GM21526 (cell line): Measurements from ENCODE around the gene EML2.

Source experiments
- ATAC-seq: cut with Tn5 transposase; IDR thresholded peaks from one replicate; pipeline ENCODE4 v1.9.1; 2021; ENCODE audit warnings: moderate library complexity; ENCODE audit not compliant: unreplicated experiment, low FRiP score

Gene EML2

DNA sequence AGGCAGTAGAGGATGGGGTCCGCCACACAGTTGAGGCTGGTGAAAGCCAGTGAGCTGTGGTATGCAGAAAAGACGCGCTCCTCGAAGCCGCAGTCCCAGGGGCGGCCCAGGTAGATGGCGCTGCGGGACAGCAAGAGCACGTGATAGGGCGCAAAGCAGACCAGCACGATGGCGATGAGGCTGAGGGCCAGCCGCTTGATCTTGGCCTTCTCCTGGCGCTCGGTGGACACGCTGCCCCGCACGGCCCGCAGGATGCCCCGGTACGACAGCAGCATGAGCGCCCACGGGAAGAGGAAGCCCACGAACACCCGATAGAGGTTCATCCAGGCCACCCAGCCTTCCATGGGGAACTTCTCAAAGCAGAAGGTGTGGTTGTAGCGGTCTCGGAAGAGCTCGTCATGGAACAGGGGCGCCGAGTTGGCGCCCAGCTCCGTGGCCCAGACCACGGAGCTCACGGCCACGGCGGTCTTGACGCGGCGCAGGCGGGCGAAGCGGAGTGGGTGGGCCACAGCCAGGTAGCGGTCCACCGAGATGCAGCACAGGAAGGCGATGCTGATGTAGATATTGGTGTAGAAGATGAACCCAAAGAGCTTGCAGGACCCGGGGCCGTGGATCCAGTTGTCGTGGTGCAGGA is 48.1 kb downstream of the EML2 start:
- ATAC-seq: no peak

DNA sequence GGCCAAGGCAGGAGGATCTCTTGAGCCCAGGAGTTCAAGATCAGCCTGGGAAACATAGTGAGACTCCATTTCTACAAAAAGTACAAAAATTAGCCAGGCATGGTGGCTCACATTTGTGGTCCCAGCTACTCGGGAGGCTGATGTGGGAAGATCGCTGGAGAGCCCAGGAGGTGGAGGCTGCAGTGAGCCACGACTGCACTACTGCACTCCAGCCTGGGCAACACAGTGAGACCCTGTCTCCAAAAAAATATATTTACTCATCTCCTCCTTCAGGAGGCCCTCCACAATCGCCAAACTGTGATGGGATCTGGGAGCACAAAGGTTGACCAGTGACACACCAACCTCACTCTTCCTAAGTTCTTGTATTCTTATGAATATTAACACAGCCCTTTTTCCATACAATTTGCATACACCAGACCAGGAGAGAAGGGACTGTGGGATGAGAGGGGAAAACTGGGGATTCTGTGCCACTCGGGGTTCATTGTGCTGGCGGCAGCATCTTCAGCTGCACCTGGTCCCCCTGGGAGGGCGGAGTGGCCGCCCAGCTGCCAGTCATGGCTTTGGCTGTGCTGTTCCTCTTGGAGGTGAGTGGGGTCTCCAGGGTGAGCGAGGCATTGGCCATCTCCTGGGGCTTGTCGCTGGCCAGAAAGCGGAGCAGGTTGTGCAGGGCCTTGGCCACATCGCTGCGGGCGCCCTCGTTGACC is 48.7 kb downstream of the EML2 start:
- ATAC-seq: no peak

DNA sequence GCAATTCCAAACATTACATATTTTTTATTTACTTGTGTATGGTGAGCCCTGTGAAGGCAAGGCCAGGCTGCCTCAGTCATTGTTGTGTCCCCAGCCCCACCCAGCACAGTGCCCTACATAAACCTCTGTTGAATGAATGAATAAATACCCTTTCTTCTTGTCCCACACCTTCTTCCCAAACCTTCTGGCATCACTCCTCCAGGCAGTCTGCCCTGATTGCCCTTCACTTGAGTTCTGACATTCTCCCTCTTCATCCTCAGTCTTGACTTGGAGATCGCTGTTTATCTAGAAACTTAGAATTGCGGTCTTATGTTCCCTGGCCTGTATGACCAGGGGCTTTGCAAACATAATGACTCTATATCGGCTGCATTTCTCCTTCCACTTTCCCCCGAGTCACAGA is 49.4 kb downstream of the EML2 start:
- no peak for ATAC-seq

DNA sequence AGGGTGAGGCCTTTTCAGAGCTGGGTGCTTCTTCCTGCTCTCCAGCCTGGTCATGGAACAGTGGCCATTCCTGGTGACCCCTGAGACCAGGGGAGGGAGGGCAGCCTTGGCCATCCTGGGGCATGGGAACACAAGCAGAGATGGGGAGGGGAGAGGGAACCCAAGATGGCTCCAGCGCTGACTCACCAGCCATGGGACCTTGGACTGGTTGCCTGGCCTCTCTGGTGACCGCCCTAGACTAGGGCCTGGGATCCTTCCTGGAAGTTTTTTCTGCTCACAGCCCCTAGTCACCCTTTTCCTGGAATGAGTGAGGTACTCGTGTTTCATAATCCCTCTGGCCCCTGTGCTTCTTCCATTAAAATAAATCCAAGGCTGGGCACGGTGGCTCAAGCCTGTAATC is 51.3 kb downstream of the EML2 start:
- ATAC-seq: no peak

DNA sequence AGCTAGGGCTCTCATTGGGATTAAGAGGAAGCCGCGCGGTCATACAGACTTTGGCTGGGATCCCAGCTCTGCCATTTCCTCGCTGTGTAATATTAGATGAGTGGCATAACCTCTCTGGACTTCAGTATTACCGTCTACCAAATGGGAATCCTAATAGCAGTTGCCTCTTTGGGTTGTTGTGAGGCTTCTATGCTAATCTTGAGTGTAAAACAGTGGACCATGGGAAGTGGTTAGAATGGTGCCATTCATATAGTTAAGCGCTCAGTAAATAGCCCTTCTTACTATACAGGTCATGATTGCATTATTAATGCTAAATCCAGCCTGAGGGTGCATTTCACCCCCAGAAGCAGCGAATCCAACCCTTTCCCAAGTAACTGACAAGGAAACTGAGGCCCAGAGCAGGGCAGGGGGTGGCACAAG is 54.0 kb downstream of the EML2 start:
- no peak for ATAC-seq

DNA sequence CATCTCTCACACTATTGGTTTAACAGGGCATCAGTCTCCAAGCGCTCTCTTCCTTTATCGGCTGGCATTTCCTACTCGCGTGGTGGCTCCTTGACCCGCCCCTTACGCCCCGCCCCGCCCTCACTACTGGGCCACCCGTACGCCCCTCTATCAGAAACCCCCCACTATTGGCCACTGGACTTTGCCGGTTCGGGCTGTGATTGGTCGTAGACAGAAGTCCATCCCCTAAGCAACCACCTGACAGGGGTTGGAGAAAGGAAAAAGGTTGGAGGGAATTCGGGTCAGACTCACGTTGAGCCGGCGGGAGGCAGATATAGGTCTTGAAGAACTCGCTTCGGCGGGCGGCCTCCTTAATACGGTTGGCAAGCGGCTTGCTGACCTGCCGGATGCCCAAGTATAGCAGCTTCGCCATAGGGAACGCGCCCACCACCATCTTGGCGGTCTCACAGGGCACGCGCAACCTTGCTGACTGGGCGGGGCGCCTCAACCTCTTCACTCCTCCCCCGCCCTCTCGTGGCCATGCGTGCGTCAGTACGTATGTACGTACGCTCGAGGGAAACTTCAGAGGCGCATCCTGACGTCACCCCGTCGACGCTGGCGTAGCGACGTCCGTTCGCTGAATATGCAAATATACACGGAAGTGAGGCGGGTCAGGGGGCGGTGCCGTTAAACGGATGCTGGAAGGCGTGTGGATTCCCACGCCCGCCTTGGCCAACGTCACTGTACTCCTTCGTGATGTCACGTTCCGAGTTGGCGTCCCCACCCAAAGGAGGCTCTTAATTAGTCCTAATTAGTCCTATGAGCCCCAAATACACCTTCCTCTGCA is 54.7 kb downstream of the EML2 start, which contains the start of gene OPA3:
Gene OPA3 (minus strand): TSS at position 471 of the 826 bp plus-strand sequence. CDS start 38 bp downstream, at position 433.
- peak; percentile 79 for ATAC-seq

DNA sequence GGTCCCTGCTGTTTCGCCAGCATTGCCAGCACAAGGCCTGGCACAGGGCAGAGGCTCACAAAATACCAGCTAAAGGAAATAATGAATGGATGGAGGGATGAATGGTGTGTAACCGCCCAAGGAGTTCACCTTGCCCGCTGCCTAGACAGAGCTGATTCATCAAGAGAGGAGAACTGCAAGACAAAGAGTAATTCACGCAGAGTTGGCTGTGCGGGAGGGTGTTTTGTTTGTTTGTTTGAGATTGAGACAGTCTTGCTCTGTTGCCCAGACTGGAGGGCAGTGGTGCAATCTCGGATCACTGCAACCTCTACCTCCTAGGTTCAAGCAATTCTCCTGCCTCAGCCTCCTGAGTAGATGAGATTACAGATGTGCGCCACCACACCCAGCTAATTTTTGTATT is 57.6 kb downstream of the EML2 start:
- ATAC-seq: no peak

DNA sequence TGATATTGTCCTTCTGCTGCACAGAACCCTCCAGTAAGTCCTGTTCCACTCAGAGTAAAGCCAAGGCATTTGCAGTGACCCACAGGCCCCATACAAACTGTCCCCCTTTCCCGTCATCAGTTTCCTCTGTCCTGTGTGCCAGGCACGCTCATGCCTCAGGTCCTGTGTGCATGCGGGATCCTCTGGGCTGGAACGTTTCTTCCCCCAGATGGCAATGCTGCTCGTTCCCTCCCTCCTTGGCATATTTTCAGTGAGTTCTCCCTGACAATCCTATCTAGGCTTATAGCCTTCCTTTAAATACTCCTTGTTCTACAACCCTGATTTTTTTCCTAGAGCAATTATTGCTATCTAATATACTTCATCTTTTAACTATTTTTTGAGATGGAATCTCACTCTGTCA is 60.3 kb downstream of the EML2 start:
- ATAC-seq: no peak

DNA sequence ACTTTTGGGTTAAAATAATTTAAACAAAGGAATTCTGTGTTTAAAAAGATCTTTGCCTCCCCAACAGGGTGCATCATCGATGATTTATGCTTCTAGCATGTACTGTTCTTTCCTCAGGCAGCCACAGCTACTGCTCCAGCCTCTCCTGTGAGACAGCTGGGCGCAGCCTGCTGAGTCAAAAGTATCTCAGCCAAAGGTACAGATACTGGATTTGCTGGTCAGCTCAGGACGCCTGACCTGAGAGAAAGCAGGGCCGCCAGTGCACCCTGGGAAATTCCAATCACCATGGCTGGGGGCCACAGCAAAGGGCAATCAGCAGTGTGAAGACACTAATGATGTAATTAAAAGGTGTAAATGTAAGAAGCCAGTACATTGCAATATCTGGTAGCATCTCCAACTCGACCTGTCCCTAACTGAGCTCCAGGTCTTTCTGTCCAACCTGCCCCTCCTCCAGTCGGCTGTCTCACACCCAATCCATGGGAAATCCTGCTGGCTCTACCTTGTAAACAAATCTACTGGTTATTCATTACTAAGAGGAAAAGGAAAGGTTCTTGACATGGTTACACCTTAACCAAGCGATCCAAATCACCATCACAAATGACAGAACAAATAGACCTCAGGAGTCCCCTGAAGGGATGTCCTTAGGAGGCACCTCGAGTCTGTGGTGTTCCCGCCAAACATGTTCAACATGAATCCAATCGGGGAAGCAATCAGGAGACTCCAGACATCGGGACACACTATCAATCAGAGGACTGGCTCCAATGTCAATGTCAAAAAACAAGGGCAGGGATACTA is 61.9 kb downstream of the EML2 start:
- ATAC-seq: no peak

DNA sequence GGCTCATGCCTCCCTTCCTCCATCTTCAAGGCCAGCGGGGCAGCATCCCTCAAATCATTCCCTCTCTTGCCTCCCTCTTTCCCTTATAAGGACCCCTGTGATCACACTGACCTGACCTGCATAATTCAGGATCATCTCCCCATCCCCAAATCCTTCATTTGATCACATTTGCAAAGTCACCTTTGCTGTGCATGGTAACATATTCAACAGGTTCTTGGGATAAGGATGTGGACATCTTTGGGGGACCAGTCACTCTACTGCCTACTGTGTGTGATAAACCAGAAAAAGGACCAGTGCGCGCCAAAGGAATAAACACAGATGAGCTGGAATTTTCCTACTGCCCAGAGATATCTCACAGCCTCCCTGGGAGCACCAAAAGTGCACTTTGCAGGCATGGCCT is 62.5 kb downstream of the EML2 start:
- no peak for ATAC-seq

DNA sequence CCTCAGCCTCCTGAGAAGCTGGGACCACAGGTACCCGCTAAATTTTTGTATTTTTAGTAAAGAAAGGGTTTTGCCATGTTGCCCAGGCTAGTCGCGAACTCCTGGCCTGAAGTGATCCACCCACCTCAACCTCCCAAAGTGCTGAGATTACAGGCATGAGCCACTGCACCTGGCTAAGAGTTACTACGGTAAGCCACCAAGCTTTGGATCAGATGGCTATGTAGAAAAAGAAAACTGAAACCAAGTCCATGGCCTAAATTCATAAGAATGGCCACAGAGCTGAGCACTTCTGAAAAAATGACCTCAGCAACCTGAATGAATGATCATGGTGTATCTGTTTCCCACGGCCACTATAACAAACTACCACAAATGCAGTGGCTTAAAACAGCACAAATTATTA is 64.0 kb downstream of the EML2 start:
- no peak for ATAC-seq

DNA sequence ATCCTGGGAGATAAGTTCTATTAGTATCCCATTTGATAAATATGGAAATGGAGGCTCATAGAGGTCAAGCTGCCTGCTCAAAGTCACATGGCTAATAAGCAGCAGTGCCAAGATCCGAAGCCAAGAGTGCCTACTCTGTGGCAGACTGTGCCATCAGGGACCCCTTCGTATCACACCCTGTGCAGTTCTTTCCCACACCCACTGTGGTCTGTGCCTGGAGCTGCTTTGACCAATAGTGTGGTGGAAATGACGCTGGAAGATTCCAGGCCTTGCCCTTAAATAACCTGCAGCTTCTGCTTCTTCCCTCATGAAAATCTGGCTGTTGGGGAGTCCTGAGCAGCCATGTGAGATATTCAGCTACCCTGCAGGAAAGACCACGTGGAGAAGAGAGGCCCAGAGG is 64.7 kb downstream of the EML2 start:
- no peak for ATAC-seq

DNA sequence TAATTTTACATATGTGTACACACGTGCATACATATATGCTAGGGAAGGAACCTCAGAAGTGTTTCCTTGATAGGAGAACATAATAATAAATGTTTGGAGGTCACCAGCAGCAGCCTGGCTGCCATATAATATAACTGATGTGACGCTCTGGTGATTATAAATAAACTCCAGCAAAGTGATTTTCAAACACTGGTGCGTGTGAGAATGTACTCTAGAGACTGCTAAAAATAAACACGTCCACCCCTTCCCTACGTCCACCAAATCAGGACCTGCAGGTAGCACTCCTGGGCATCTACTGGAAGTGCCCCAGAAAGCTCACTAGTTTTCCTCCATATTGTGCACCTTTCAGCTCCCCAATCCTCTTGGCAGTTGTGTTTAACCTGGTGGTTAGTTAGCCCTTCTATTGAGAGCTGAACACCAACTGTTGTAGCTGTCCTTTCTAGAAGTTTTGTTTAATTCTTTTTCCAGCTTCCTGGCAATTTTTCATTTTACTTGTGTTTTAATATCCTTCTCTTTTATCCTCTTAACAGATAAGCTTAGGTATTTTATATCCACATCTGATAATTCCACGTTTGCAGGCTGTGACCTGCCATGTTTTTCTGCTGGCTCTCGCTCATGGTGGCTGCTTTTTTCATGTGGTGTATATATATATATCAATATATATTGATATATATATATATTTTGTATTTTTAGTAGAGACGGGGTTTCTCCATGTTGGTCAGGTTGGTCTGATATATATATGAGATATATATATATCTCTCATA is 67.6 kb downstream of the EML2 start:
- ATAC-seq: no peak

DNA sequence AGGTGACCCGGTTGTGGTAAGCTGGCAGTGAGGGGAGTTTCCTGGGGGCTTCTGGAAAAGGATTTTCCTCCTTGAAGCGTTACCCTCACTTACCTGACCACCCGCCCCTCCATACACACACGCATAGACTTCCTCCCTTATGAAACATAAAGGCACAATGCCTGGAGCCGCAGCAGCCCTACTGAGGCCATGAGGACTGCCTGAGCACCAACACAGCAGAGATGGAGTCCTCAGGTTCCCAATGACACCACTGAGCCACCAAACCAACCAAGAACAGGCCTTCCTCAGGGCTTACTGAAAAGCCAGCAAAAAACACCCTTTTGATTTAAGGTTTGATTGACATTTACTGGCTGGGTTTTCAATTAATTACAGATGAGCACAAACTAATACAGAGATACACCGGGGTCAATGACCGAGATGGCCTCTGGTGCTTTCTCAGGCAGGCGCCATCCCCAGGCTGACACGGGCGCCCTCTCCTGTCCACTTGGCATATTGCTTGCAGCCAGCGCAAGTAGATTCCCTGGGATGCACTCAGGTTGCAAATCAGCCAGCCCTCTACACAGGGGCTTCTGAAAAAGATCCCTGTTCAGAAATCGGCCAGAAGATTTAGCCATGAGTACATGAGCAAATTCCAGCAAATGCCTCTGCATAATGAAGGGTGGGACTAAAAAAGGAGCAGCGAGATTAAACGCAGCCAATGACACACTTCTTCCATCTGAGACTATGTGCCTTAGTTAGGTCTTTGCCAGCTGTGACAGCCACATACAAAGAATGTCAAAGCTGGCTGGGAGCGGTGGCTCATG is 69.4 kb downstream of the EML2 start:
- ATAC-seq: no peak

DNA sequence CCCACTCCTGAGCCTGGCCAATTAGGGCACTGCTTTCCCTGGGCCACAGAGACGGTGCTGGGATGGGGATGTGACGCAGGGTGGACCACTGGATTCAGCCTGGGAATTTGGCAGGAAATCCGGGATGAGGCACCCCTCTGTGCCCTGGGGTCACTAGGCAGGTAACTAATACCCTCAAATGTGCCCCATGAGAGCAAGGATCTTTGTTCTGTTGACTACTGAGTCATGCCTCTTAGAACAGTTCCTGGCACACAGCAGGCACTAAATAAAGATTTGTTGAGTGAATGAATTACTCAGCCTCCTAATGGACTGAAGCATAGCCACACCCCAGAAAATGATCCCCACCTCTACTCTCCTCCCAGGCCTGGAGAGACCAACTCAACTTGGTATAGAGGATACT is 70.5 kb downstream of the EML2 start:
- no peak for ATAC-seq

DNA sequence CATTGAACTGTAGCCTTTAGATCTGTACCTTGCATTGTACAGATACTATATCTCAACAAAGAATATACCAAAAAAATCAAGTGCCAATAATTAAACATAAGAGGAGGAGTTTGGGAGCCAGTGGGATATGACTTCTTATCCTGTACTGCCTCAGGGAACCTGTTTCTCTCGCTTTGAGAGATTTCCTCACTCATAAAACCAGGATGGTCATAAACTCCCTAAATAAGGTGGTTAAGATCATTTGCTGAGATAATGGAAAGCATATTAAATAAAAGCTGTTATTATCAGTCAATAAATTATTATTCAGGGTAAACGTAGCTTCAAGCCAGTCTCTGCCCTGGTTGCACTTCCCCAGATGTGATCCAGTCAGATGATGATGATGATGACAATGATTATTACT is 71.6 kb downstream of the EML2 start:
- ATAC-seq: no peak

DNA sequence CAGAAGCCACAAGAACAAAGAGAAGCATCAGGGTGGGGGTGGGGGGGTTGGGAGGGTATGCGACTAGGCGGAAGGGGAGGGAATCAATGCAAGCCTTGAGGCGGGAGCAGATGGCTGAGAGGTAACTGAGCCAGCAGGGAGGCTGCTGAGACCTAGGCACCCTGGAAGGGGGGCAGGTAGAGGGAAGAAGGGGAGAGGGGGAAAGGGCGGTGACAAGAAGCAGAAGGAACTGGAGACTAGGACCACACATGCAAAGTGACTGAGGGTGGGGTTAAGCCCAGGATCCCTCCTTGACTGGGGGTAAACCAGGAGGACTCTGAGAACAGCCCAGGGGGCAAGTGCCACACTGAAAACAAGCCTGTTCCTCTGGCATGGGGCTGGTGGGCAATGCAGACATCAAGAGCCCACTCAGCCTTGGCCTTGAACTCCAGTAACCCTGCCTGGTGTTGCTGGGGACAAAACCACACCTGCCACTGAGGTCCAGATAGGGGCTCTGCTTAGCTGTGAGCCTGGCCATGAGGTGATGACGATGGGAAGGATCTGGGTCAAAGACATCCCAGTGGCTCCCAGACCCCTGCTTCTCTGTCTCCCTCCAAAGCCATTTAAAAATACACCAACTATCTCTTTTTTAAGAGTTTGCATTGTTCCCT is 74.9 kb downstream of the EML2 start:
- ATAC-seq: no peak

DNA sequence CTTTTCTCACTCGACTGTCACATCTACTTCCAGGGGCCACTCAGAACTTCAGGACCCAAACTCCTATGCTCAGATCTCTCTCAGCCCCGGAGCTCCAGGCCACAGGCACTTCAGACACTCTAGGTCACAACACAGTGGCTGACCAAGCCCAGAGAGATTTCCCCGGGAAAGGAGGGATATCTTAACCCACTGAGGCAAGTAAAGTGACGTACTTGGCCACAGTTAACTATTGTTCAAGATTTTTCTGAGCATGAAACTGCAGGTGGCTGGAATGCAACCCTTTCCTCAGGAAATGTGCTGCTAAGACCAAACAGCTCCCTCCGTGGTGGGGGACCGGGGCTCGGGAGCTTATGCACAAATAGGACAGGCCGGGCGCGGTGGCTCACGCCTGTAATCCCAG is 78.5 kb downstream of the EML2 start:
- no peak for ATAC-seq

DNA sequence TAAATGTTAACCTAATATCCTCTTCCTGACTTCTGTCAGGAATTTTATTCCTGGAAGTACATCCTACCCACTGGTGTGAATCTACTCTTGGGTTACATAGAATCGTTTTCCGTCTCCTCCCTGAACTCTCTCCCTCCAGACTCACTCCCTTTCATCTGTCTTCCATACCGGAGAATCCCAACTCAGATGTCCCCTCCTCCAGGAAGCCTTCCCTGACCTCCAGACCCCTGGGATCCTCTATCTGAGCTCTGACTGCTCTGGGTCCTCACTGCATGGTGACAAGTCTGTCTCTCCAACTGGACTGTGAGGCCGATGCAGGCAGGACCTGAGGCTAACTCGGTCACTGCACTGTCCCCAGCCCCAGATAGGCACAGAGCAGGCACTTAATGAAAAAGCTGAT is 79.2 kb downstream of the EML2 start:
- ATAC-seq: no peak
